GM11168 (cell line): ENCODE data around the gene PBX4.

Experiments
- in situ Hi-C: fragments of 300-500 bp; cut with MboI; formaldehyde crosslinking; loops from one replicate; pipeline ENCODE4 v1.12.0; 2022; ENCODE audit warnings: low sequenced_read_pairs; ENCODE audit not compliant: unreplicated experiment

PBX4 gene

DNA sequence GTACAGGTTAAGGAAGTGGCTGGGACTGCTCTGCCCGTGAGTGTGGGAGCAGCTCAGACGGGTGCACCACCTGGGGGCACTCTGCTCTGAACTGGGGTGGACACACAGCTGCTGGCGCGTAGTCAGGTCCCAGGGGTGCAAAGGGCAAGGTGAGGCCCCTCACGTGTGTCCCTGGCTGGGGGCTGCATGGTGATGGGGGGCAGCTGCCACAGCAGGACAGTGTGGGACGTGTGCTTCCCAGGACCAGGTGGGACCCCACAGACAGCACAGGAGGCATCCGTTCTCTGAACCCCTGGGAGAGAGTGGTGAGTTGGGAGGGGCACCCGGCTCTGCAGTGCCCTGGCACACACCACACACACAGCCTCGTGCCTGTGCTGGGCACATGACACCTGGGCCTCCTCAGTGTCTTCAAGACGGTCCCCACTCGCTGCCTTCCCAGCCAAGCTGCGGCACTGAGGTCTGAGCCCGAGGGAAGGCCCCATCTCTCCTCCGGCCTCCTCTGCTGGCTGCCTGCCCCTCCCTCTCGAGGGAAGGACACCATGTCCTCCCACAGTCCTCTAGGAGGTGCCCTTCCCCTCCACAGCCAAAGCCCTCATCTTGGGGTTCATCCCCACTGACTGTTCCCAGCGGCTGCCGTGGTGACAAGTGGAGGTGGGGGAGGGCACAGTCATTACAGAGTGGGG lies 55.7 kb downstream of the PBX4 start:
- in situ Hi-C loops, result no loop called here

DNA sequence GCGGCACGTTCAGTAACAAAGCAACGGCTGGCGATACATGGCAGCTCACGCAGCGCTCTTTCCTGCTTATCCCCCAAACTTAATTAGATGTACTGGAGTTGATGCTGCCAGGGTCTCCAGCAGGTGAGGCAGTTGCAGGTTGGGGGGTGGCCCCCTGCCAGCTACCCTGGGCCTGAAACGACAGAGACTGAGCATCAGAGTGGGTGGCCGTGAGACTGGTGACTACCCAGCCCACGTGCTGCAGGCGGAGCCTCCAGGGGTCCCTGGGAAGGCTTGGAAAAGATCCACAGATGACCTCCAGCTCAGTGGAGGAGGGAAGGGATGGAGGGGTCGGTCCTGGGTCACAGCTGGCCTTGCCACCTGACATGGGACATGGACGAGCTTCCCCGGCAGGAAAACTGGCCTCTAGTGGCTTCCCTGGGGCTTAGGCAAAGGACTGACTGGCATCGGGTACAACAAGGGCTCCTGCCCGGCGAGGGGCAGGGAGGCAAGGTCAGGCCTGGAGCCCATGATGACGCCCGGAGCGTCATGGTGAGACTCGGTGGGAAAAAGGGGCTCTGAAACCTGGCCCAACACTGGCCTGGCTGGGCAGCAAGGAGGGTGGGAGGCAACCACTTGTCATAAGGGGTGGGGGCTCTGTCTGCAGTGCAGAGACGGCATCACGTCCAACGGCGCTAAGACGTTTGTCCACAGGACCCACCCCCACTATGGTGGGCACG lies 56.4 kb downstream of the PBX4 start:
- in situ Hi-C loops, result no loop called here

DNA sequence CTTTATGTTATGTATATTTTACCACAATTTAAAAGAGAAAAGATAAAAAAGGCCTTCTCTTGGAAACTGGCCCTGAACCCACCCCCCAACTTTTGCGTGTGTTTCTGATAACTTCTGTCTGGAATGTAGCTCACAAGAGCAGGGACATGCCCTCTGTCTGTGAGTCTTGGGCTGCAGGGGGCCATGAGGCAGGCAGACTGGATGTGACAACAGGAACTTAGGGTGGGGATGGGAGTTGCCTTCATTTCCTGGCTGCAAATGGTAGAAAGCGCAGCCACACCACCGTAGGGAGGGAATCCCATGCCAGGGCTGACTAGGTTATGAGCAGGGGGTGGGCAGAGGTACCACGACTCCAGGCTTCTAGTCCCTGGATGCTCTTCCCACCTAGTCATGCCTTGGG lies 58.6 kb downstream of the PBX4 start:
- in situ Hi-C loops, result no loop called here

DNA sequence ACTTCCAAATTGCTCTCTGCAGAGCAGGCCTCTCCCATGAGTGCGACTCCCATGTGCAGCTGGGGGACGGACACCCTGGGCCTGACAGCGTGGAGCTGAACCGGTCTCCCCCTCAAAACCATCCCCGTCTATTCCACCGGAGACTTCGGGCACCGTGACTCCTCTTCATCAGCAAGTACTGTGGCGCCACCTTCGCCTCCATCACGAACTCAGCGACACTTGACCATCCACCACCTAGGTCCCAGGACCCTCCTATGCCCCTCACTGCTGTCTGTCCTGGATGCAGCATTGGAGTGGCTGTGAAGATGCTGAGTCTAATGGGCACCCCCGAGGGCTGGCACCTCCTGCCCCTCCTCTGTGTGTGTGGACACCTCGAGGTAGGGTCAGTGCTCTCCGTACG lies 59.9 kb downstream of the PBX4 start:
- in situ Hi-C loops, result no loop called here

DNA sequence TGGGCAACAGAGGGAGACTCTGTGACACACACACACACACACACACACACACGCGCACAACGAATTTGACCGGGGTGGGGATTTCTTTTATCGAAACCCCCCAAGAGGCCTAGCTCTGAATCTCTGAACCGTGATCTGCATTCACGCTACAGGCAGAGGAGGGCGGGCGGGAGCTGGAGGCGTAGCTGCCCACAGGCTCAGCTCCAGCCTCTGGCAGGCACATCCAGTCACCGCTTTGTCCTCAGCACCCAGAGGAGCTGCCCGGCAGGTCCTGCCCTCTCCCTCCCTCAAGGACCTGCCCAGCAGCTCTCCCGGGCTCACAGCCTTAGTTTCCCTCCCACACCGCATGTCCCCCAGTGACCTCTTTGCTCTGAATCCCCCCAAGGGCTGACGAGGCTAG lies 60.4 kb downstream of the PBX4 start:
- in situ Hi-C loops, result no loop called here

DNA sequence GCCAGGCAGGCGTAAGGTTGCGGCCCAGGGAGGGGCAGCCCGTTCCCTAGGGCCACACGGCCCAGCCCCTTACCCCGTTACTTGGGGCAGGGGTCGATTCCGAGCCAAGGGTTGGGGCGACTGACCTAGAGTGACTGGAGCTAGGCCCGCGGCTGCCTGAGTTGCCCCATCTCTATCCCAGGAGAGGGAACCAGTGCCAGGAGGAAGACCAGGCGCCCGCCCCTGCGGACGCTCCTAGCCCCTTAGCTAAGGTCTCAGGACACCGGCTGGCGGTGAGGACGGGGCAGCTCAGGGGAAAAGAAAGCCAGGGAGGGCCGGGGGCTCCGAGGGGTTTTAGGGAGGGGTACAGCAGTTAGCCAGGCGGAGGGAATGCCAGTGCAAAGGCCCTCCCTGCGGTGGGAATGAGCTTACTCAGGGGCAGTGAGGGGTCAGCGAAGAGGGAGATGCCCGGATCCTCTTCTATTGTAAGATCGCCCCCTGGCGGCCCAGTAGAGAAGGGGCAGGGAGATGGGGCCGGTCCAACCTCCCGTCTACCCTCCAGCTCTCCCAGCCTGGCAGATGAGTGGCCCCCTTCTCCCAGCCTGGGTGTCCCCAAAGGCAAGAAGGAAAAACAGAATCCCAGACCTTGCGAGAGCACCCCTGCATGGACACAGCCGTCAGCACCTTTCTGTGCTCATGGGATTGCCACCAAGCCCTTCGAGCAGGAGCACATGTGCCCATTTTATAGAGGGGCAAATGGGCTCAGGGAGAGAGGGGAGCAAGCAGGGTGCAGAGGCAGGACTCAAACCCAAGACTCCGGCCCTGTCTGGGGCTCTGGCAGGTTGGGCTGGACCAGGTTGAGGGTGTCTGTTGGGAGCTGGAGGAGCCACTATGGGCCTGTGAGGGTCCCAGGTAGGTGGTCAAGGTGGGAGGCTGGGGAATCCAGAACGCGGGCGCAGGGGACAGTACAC lies 64.1 kb downstream of the PBX4 start:
- in situ Hi-C loops, result no loop called here

DNA sequence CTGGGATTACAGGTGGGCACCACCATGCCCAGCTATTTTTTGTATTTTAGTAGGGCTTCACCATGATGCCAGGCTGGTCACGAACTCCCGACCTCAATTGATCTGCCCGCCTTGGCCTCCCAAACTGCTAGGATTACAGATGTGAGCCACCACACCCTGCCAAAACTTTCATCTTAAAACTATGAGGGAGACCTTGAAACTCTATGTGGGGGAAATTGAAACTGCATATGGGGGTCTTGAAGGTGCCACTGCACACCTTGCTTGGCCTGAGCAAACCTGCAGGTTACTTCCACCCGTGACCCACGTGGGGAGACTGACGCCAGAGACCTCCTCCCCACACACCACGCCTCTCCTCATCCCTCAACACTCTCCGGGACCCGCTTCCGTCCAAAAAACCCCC lies 64.8 kb downstream of the PBX4 start:
- in situ Hi-C loops, result no loop called here

DNA sequence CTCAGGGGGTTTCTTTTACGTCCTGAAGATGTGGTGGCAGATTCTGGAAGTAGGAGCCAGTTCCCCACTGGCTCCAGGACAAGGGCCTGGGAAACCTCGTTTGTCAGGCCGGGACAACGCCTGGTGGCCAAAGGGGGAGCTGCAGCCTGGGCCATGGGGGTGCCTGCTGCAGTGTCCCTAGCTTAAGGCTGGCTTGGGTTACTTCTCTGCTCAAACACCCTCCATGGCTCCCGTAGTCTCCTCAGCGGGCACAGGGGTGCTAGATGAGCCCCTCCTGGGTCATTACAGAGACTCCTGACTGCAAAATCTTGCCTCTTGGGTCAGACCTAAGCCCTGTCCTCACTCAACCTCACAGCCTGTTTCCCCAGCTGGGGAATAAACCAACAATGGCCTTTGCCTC lies 65.7 kb downstream of the PBX4 start:
- in situ Hi-C loops, result no loop called here

DNA sequence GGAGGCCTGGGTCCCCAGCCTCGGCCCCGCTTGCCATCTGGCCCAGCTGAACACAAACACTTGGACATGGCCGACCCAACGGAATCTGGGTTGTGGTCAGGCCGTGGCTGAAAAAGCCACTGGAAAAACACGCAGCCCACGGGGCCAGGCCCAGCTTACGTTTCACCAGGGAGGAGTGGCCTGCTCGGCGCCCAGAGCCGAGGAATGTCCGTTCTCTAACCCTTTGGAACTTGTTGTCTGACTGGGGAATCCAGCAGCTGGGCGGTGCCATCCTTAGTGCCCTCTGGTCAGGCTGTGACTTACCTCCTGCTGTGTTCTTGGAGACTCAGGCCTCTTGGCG lies 66.7 kb downstream of the PBX4 start:
- in situ Hi-C loops, result no loop called here

DNA sequence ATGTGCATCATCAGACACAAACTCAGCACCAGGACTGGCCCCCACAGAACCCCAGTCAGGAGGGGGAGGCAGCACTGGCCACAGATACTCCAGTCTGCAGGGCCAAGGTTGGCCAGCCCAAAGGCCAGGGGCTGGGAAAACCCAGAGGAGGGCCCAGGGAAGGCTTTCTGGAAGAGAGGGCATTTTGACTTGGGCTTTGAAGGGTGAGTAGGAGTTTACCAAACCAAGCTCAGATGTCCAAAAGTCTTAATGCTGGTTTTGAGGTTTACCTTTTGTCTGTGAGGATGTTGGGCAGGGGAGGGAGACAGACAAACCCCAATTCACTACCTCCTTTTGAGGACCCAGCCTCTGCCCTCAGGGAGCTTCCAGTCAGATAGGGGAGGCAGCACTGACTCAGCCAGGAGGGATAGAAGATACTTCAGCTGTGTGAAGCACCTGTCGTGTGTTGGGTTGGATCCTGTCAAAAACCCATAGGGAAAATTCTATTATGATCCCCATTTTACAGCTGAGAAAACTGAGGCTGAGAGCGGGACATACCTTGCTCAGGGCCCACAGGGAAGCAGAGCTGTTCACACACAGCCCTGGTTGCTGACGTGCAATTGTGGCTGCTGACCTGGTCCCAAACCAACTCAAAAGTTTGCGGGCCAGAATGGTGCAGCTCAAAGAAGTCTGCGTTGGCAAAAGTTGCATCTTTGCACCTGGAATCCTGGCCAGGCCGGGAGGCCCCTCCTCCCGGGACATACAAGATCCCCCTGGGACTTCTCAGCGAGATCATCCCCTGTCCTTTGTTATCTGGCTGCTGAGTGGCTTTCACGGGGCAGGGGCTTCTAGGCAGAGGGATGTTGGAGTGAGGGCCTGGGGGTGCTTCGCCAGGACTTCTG lies 67.3 kb downstream of the PBX4 start:
- in situ Hi-C loops, result no loop called here

DNA sequence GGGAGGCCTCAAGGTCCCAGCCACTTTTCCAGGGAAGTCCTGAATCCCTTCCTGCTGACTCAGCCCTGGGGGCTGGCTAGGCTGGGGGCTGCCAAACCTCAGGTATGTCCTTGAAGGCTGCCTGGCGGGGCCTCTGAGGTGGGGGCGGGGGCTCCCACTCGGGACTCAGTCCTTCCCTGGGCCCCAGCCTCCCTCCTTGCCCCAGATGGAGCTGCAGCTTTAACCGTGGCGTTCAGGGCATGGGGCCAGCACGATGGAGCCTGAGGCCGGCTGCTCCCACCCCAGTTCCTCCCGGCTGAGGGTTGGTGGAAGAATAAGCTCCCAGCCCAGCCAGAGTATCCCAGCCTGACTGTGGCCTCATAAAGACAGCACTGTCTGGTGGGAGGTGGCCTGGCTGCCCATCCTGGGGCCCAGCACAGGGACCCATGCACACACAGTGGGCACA lies 68.0 kb downstream of the PBX4 start:
- in situ Hi-C loops, result no loop called here

DNA sequence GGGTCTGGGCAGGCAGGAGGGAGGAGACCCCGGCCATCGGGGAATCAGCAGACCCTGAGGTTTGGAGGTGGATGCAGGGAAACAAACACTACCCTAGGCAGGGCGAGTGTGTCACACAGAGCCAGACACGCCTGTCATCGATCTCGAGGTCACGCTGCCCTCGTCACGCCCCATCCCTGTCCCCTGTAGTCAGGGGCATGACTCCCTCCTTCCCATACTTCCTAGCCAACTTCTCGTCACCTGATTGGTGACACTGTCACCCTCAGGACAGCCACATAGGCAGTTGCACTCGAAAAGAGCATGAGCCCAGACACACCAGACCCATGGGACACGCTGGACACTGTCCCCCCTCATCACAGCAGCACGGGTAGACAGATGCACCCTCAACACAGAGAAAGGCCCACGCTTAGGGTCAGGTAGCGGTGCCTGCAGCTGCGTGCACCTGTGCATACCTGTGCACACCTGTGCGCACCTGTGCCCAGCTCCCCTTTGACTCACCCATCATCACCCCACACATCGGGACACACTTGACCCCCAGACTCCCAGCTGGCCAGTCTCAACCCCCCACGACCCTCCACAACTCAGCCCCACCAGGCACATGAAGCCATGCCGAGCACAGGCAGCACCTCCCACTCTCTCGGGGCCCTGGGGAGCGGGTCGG lies 68.6 kb downstream of the PBX4 start:
- in situ Hi-C loops, result loop anchor here (25.0 kb wide), 1 partner anchor 237 kb away; no protein-coding TSS in a partner anchor

DNA sequence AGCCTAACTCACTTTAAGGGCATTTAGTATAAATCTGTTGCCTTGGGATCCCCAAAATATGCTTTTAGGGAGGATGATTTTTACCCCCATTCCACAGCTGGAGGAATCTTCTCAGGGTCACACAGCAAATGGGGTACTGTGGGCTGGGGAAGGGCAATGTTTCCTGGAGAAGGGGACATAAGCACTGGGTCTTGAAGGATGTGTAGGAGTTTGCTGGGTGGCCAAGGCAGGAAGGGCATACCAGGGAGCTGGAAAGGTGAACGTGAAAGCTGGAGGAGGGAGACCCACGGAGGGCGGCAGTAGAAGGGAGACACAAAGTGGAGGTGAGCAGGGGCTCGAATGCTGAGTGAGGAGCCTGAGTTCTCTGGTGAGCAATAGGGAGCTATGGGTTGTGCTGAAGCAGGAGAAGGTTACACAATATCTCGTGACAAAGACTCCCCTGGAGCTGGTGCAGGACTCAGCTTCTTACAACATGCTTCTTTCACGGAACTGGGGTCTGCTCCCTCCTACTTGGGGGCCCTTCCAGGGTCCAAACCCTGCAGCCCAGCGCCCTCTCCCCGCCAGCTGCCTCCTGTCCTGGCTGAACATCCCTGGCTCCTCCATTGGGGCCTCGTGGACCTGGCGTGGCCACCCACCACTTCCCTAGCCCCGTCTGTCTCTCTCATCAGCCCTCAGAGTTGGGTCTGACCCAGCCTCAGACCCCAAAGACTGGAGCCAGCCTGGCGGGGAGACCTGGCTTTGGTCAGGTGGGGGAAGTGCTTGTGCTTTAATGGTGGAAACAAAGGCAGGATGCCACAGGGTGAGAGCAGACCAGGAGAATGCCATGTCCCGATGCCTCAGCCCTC lies 69.3 kb downstream of the PBX4 start:
- in situ Hi-C loops, result loop anchor here (25.0 kb wide), 1 partner anchor 238 kb away; no protein-coding TSS in a partner anchor

DNA sequence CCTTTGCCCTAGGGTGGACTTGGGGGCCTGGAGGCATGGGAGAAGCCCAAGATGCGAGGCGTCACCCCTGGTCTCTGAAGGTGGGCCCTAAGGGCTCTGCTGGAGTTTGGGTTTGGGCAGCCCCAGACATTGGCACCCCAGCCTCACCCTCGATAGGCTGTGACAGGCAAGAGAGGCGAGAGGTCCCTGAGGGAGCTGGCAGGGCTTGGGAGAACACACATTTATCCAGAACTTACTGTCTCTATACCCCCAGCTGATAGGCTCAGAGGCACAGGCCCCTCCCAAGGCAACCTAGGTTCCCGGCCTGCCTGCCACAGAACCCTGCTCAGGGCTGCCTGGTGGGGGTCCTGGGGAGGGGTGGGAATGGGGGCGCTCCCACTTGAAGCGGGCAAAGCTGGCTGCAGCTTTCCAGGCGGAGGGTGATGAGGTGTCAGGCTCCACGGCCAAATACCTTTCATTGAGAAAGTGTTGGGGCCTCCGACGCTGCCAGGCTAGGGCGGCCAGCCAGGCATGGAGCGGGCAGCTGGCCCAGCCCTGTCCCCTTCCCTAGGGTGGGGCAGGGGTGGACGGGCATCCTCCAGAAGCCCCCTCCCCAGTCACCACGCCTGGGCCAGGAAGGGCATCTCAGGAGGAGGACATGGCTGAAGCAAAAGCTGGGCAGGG lies 70.7 kb downstream of the PBX4 start:
- in situ Hi-C loops, result loop anchor here (25.0 kb wide), 1 partner anchor 239 kb away; no protein-coding TSS in a partner anchor

DNA sequence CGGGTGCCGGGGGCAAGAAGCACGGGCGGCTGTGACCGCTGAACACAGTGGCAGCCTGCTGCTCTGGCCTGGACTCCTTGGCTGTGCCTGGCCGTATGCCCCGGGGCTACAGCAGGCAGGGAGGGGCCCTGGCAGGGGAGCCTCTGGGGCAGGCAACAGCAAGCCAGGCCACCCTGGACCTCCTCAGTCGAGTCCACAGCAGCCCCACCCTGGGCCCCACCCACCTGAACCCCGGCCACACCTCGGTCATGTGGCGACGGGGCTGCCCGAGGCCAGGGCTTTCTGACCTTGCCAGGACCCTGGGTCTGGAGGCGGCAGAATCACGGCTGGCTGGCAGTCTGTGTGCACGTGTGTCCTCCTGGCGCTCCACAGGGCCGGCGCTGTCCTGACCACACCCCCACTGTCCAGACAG lies 71.7 kb downstream of the PBX4 start:
- in situ Hi-C loops, result loop anchor here (25.0 kb wide), 1 partner anchor 241 kb away; no protein-coding TSS in a partner anchor

DNA sequence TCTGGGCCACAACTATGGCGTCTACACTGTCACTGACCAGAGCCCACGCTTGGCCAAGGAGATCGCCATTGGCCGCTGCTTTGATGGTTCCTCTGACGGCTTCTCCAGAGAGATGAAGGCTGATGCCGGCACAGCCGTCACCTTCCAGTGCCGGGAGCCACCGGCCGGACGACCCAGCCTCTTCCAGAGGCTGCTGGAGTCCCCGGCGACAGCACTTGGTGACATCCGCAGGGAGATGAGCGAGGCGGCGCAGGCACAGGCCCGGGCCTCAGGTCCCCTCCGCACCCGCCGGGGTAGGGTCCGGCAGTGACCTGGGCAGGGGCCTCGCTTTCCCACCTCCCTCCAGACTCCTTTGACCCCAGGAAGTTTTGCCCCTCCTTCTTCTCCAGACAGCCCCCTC lies 72.8 kb downstream of the PBX4 start:
- in situ Hi-C loops, result loop anchor here (25.0 kb wide), 1 partner anchor 242 kb away; no protein-coding TSS in a partner anchor

DNA sequence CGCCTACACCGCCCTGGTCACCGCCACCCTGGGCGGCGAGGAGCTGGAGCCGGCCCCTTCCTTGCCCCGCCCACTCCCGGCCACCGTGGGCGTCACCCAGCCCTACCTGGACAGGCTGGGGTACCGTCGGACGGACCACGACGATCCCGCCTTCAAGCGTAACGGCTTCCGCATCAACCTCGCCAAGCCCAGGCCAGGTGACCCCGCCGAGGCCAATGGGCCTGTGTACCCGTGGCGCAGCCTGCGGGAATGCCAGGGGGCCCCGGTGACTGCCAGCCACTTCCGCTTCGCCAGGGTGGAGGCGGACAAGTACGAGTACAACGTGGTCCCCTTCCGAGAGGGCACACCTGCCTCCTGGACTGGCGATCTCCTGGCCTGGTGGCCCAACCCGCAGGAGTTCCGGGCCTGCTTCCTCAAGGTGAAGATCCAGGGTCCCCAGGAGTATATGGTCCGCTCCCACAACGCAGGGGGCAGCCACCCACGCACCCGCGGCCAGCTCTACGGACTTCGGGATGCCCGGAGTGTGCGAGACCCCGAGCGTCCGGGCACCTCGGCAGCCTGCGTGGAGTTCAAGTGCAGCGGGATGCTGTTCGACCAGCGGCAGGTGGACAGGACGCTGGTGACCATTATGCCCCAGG lies 73.4 kb downstream of the PBX4 start:
- in situ Hi-C loops, result loop anchor here (25.0 kb wide), 1 partner anchor 242 kb away; no protein-coding TSS in a partner anchor
